Smooth muscle cell (in vitro differentiated cells): ENCODE measurements around the gene RAB12. TPM values are rescaled to one million over a fixed set of nuclear protein-coding genes. Genes with fewer than 3 reads are reported as not detected.
A peak's percentile ranks its signal among the peaks of the same experiment; 100 is the strongest.

Source experiments
- DNase-seq: peaks from one replicate; lab custom pipeline; 2025; ENCODE audit not compliant: unreplicated experiment; lab: John Stamatoyannopoulos, UW
- H2AFZ ChIP-seq: fragments of 200-600 bp; sonication (generic); 2 replicates; pipeline ENCODE4 v1.6.0; 2016; ENCODE audit warnings: antibody characterized with exemption, low read depth, mild to moderate bottlenecking
- H3F3A ChIP-seq: fragments of 200-600 bp; sonication (generic); 2 replicates; pipeline ENCODE4 v1.6.0; 2017; ENCODE audit warnings: antibody characterized with exemption, low read depth
- H3K27ac ChIP-seq: fragments of 200-600 bp; sonication (generic); 2 replicates; pipeline ENCODE4 v1.5.1; 2016; ENCODE audit warnings: low read depth, mild to moderate bottlenecking
- H3K27me3 ChIP-seq: fragments of 200-600 bp; sonication (generic); 2 replicates; pipeline ENCODE4 v1.6.1; 2016; ENCODE audit warnings: low read depth, mild to moderate bottlenecking
- H3K36me3 ChIP-seq: fragments of 200-600 bp; sonication (generic); 2 replicates; pipeline ENCODE4 v1.5.1; 2016; ENCODE audit warnings: low read depth
- H3K4me1 ChIP-seq: fragments of 200-600 bp; sonication (generic); 2 replicates; pipeline ENCODE4 v1.5.1; 2016; ENCODE audit warnings: low read depth
- H3K4me2 ChIP-seq: fragments of 200-600 bp; sonication (generic); 2 replicates; pipeline ENCODE4 v1.6.0; 2016; ENCODE audit warnings: mild to moderate bottlenecking
- H3K4me3 ChIP-seq: fragments of 200-600 bp; sonication (generic); 2 replicates; pipeline ENCODE4 v1.5.1; 2016; ENCODE audit warnings: mild to moderate bottlenecking
- H3K79me2 ChIP-seq: fragments of 200-600 bp; sonication (generic); 2 replicates; pipeline ENCODE4 v1.6.0; 2016; ENCODE audit warnings: low read depth, mild to moderate bottlenecking
- H3K9ac ChIP-seq: fragments of 200-600 bp; sonication (generic); 2 replicates; pipeline ENCODE4 v1.6.0; 2016; ENCODE audit warnings: low read depth
- H3K9me3 ChIP-seq: fragments of 200-600 bp; sonication (generic); replicated peaks from 2 replicates; pipeline ENCODE4 v1.5.1; 2016; ENCODE audit warnings: low read depth
- H4K20me1 ChIP-seq: fragments of 200-600 bp; sonication (generic); 2 replicates; pipeline ENCODE4 v1.6.0; 2016; ENCODE audit warnings: low read depth
- CTCF ChIP-seq: fragments of 200-600 bp; sonication (generic); IDR thresholded peaks from 2 replicates; pipeline ENCODE4 v1.5.1; 2017; ENCODE audit warnings: borderline replicate concordance, mild to moderate bottlenecking, antibody characterized with exemption; ENCODE audit not compliant: insufficient read depth, poor library complexity, severe bottlenecking
- WGBS: methylation state at CpG from one replicate; pipeline ENCODE4 v1.1.7; 2016; ENCODE audit warnings: low lambda C conversion rate; 5-methylcytosine and 5-hydroxymethylcytosine counted together
- polyA plus RNA-seq: library from polyadenylated mRNA; unstranded; fragments of >200 nt; fragmentation: Nextera tagmentation; extraction: Ambion mirVana; gene quantifications from 2 replicates; pipeline ENCODE4 v1.2.1, GENCODE V29; 2016
- total RNA-seq: library from RNA; depleted of rRNA; stranded (reverse); fragments of >200 nt; gene quantifications from 2 replicates; pipeline ENCODE4 v1.2.3, GENCODE V29; 2014

RAB12 gene
- total and polyA plus RNA-seq, 2 experiments from 2014 or later, result 5.0 to 53.8 TPM

DNA sequence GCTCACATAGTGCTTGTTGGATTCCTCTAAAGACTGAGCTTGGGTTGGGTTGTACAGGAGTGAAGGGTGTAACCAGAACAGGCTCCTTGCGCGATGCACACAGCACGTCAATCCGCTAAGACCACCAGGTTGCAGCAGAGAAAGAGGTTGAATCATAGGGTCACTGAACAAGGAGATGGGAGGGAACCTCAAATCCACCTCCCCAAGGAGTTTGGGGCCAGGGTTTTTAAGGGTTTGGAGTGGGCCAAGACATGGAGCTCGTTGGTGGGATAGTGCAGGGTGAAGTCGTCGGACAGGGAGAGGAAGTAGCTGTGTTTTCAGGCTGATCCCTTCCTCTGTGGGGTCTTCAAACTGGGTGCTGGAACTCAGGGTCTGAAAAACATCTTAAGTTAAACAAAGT is 75.3 kb downstream of the RAB12 start:
- no peak overlapping the region for H3K27ac ChIP-seq
- H3K79me2 ChIP-seq, result no peaks in the 10 kb centered on the region
- no peaks in the 10 kb centered on the region for H3K9me3 ChIP-seq
- DNase-seq, result no peak
- H3K36me3 ChIP-seq, result no peaks in the 10 kb centered on the region
- no peak overlapping the region for H3K4me2 ChIP-seq
- H2AFZ ChIP-seq, result no peak overlapping the region
- H3K27me3 ChIP-seq, result no peaks in the 10 kb centered on the region
- no peak overlapping the region for H3K9ac ChIP-seq
- H3F3A ChIP-seq, result no peaks in the 10 kb centered on the region
- WGBS, result 97% methylated on average over 7 of the region's 7 CpGs
- no peak overlapping the region for H3K4me3 ChIP-seq
- H3K4me1 ChIP-seq, result peaks cover 9% of the 10 kb centered on the region
- no peak for TF ChIP-seq CTCF
- no peaks in the 10 kb centered on the region for H4K20me1 ChIP-seq

DNA sequence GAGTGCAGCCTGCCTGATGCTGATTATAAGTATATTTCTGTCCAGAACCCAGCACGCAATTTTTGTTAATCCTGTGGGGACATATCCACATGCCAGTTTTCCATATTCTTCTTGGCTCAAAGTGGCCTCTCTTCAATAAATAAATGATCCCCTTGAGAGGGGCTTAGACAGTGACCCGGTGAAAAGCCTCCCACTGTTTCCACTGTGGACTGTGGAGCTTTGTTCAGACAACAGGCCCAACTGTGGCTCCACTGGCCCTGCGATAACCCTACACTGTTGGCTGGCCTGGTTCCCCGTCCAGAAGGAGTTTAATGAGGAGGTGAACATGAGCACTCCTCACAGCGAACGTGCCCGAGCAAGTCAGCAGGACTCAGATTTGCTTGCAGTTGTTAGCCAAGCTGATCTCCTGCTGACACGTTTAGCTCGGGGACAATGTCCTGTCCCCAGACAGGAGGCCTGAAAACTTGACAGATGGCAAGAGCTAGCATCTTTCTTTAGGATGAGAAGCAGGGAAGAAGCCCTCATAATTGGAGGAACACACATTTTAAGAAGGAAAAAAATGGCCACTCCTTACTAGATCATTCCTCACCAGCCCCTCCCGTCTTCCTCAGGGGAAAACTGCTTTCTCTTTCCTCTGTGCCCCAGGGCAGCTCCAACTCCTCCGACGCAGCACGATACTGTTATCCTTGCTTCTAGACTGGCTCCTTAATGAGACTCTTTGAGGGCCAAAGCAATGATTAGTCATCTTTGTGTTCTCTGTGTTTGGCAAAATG is 76.1 kb downstream of the RAB12 start:
- H3K27ac ChIP-seq, result peak overlapping the region; percentile 38
- WGBS, result 63% methylated on average over 13 of the region's 13 CpGs

DNA sequence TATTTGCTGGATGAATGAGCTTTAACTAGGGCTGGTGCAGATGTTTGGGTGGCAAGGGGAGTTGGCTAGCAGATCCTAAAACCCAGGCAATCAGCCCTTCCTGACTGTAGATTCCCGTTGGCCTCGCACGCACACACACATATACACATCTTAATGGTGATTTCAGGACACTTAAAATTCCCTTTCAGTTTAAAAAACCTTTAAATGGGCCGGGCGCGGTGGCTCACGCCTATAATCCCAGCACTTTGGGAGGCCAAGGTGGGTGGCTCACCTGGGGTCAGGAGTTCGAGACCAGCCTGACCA is 76.6 kb downstream of the RAB12 start:
- WGBS, result 88% methylated on average over 8 of the region's 8 CpGs
- peak overlapping the region; percentile 31 for H3K4me2 ChIP-seq
- TF ChIP-seq CTCF, result no peak

More for the DNA sequence above, 76.1 kb downstream of the RAB12 start:
- no peaks in the 10 kb centered on the region for H4K20me1 ChIP-seq
- TF ChIP-seq CTCF, result no peak
- no peak overlapping the region for H3K4me3 ChIP-seq
- no peaks in the 10 kb centered on the region for H3K79me2 ChIP-seq
- no peaks in the 10 kb centered on the region for H3K27me3 ChIP-seq
- no peaks in the 10 kb centered on the region for H3K36me3 ChIP-seq
- no peaks in the 10 kb centered on the region for H3K9me3 ChIP-seq
- no peak for DNase-seq
- H3K9ac ChIP-seq, result no peak overlapping the region
- peak overlapping the region; percentile 31 for H3K4me2 ChIP-seq
- H3F3A ChIP-seq, result no peaks in the 10 kb centered on the region
- H2AFZ ChIP-seq, result peak overlapping the region; percentile 89
- H3K4me1 ChIP-seq, result peaks cover 9% of the 10 kb centered on the region

DNA sequence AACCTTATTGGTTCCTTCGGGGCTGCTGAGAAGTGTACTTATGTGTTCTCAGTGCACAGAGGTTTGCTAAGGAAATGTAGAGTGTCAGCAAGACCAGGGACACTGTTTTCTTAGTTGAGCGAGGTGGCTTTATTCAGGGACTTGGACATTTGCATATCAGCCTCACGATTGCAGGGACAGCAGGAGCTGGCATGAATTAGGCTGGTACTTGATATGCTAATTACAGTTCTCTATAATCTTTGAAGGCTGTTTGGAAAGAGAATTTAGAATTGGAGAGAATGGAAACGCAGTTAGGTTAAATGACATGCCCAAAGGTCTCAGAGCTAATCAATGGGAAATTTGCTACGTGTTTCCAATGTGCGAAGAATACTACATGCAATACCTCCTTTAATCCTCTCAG is 77.4 kb downstream of the RAB12 start:
- Histone ChIP-seq H3F3A (no peaks in the 10 kb centered on the region), H3K4me2 (no peak overlapping the region), H3K79me2 (no peaks in the 10 kb centered on the region), H3K4me1 (peaks cover 9% of the 10 kb centered on the region), H3K27ac (no peak overlapping the region), H3K9me3 (no peaks in the 10 kb centered on the region), H3K36me3 (no peaks in the 10 kb centered on the region), H3K27me3 (no peaks in the 10 kb centered on the region), H2AFZ (no peak overlapping the region), H3K9ac (no peak overlapping the region), H4K20me1 (no peaks in the 10 kb centered on the region), H3K4me3 (no peak overlapping the region)
- TF ChIP-seq CTCF, result no peak
- no peak for DNase-seq
- WGBS, result 73% methylated on average over 6 of the region's 6 CpGs

More for the DNA sequence above, 76.6 kb downstream of the RAB12 start:
- DNase-seq, result no peak
- no peaks in the 10 kb centered on the region for H3F3A ChIP-seq
- peaks cover 9% of the 10 kb centered on the region for H3K4me1 ChIP-seq
- H3K27me3 ChIP-seq, result no peaks in the 10 kb centered on the region
- no peaks in the 10 kb centered on the region for H4K20me1 ChIP-seq
- no peaks in the 10 kb centered on the region for H3K9me3 ChIP-seq
- H3K79me2 ChIP-seq, result no peaks in the 10 kb centered on the region
- peak overlapping the region; percentile 38 for H3K27ac ChIP-seq
- H3K4me3 ChIP-seq, result no peak overlapping the region
- no peak overlapping the region for H3K9ac ChIP-seq
- no peaks in the 10 kb centered on the region for H3K36me3 ChIP-seq
- peak overlapping the region; percentile 89 for H2AFZ ChIP-seq
